ENCODE data around the gene SCGB3A1.

Gene SCGB3A1

GRCh38 chr5:180637962-180638680 lies 46.8 kb upstream of the SCGB3A1 start:
- TF ChIP-seq NFIC (IDR thresholded peaks at IDR 0.05) (no peak), TCF12 (IDR thresholded peaks at IDR 0.05; ENCODE audit: low read depth) (no peak), USF1 (IDR thresholded peaks at IDR 0.05) (no peak), REST (IDR thresholded peaks at IDR 0.05; ENCODE audit: low read depth) (no peak), RAD21 (IDR thresholded peaks at IDR 0.05; ENCODE audit: low read depth) (no peak), ZBTB7A (IDR thresholded peaks at IDR 0.05; ENCODE audit: low read depth) (no peak), MAX (IDR thresholded peaks at IDR 0.05) (no peak), TAF1 (IDR thresholded peaks at IDR 0.05; ENCODE audit: low read depth) (no peak)

- TF ChIP-seq CEBPB (IDR thresholded peaks at IDR 0.05): no peak
- no peak for TF ChIP-seq TAF1 (IDR thresholded peaks at IDR 0.05; ENCODE audit: low read depth)
- TF ChIP-seq EP300 (IDR thresholded peaks at IDR 0.05; ENCODE audit: borderline replicate concordance): no peak
- TF ChIP-seq YY1 (IDR thresholded peaks at IDR 0.05; ENCODE audit: low read depth): no peak
- TF ChIP-seq TEAD4 (IDR thresholded peaks at IDR 0.05): no peak
- no peak for TF ChIP-seq USF1 (IDR thresholded peaks at IDR 0.05)
- TF ChIP-seq MAX (IDR thresholded peaks at IDR 0.05): no peak
- TF ChIP-seq TCF12 (IDR thresholded peaks at IDR 0.05; ENCODE audit: low read depth): no peak
- no peak for TF ChIP-seq CREB1 (IDR thresholded peaks at IDR 0.05; ENCODE audit: low read depth)
- TF ChIP-seq ZBTB7A (IDR thresholded peaks at IDR 0.05; ENCODE audit: low read depth): no peak
Observed at GRCh38 chr5:180636403-180637075, 45.2 kb upstream of the SCGB3A1 start.

GRCh38 chr5:180636016-180636402 lies 44.7 kb upstream of the SCGB3A1 start:
- TF ChIP-seq USF1 (IDR thresholded peaks at IDR 0.05): no peak
- TF ChIP-seq ZBTB7A (IDR thresholded peaks at IDR 0.05; ENCODE audit: low read depth): no peak
- TF ChIP-seq FOXM1 (IDR thresholded peaks at IDR 0.05; ENCODE audit: borderline replicate concordance, low read depth): no peak
- TF ChIP-seq MAX (IDR thresholded peaks at IDR 0.05): no peak
- no peak for TF ChIP-seq CREB1 (IDR thresholded peaks at IDR 0.05; ENCODE audit: low read depth)

- TF ChIP-seq USF1 (IDR thresholded peaks at IDR 0.05) (no peak), YY1 (IDR thresholded peaks at IDR 0.05; ENCODE audit: low read depth) (no peak)
Observed at GRCh38 chr5:180633283-180634177, 42.2 kb upstream of the SCGB3A1 start.

- TF ChIP-seq EP300 (IDR thresholded peaks at IDR 0.05; ENCODE audit: borderline replicate concordance) (no peak), TAF1 (IDR thresholded peaks at IDR 0.05; ENCODE audit: low read depth) (no peak), CEBPB (IDR thresholded peaks at IDR 0.05) (no peak), FOXM1 (IDR thresholded peaks at IDR 0.05; ENCODE audit: borderline replicate concordance, low read depth) (no peak), REST (IDR thresholded peaks at IDR 0.05; ENCODE audit: low read depth) (no peak), USF1 (IDR thresholded peaks at IDR 0.05) (no peak), EGR1 (IDR thresholded peaks at IDR 0.05) (no peak), MAX (IDR thresholded peaks at IDR 0.05) (no peak), YY1 (IDR thresholded peaks at IDR 0.05; ENCODE audit: low read depth) (no peak), ZBTB7A (IDR thresholded peaks at IDR 0.05; ENCODE audit: low read depth) (no peak), CREB1 (IDR thresholded peaks at IDR 0.05; ENCODE audit: low read depth) (no peak), RAD21 (IDR thresholded peaks at IDR 0.05; ENCODE audit: low read depth) (no peak)
Observed at GRCh38 chr5:180632768-180633167, 41.5 kb upstream of the SCGB3A1 start.

All from Ishikawa (cell line).